ENCODE results near the gene BRICD5. TPM values are rescaled to one million over a fixed set of nuclear protein-coding genes. Genes with fewer than 3 reads are reported as not detected.
"Not testable (repeated sequence)": the region's sequence is repeated elsewhere in the genome, so short reads cannot be mapped to it uniquely, and the experiment has no call there.

The BRICD5 gene
- total RNA-seq, 1 experiment from 2014 or later: 7.5 TPM

DNA sequence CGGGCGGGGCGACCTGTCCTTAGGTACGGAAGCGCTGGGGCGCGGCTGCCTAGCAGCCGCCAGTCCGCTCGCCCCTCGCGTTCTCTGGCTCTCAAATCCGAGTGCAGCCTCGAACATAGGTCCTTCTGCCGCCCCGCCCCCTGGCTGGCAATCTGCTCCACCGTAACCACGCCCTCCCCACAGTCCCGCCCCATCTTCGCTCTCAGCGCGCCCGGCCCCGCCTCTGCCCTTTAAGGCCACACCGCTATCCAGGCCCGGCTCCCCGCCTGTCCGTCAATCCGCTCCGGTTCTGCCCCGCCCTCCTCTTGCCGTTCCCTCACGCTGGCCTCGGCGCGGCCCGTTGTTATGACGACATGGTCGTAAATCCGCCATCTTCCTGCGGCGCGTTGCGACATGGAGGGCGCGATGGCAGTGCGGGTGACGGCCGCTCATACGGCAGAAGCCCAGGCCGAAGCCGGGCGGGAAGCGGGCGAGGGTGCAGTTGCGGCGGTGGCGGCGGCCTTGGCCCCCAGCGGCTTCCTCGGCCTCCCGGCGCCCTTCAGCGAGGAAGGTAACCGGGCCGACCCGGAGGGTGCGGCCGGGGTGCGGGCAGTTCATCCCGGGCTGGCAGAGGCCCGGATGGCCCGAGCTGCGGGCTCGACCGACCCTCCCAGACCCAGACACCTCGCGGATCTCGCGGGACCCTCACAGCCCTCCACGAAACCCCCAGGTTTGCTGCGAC is 12.7 kb upstream of the BRICD5 start, which contains the start of gene E4F1:
TSS of gene E4F1 (plus strand) at position 371 of the 721 bp plus-strand sequence. CDS start at position 394, 23 bp downstream.
- peak; percentile 98 for DNase-seq (ENCODE audit: low spot score)

GRCh38 chr16:2216330-2216729 is 5.7 kb upstream of the BRICD5 start:
- no peak for DNase-seq (ENCODE audit: low spot score)

- no peak for DNase-seq (ENCODE audit: low spot score)
These were observed 4.0 kb upstream of the BRICD5 start, which contains the start of gene PGP for GRCh38 chr16:2214719-2214968. Gene PGP (minus strand): TSS chr16:2214840. CDS start chr16:2214777, 63 bp downstream.

DNA sequence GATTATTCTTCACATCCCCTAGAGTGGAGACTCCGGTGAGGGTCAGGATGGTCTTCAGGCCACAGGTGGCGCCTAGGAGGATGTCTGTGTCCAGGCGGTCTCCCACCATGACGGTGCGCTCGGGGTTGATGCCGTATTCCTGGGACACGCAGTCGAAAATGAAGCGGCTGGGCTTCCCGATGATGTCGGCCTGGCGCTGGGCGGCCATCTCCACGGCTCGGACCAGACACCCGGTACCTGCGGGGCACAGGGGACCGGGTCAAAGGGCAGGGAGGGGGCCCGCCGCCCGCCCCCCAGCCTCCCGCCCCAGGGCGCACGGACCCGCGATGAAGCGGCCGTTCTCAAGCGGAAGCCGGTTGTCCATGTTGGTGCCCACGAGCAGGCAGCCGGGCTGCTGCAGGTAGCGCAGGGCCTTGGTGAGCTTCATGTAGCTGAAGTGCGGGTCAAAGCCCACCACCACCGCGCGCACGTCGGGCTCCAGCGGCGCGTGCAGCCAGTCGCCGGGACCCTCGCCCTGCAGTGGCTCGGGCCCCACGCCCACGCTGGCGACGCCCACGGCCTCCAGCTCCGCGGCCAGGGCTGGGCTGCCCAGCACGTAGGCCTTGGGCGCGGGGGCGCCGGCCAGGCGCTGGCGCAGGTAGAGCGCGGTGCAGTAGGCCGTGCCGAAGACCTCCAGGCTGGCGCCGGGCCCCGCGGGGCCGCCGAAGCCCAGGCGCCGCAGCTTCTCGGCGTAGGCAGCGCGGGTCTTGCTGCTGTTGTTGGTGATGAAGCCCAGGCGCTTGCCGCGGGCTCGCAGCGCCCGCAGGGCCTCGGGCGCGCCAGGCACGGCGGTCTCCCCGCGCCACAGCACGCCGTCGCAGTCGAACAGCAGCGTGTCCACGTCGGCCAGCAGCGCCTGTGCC is 3.4 kb upstream of the BRICD5 start:
- no peak for DNase-seq (ENCODE audit: low spot score)

DNA sequence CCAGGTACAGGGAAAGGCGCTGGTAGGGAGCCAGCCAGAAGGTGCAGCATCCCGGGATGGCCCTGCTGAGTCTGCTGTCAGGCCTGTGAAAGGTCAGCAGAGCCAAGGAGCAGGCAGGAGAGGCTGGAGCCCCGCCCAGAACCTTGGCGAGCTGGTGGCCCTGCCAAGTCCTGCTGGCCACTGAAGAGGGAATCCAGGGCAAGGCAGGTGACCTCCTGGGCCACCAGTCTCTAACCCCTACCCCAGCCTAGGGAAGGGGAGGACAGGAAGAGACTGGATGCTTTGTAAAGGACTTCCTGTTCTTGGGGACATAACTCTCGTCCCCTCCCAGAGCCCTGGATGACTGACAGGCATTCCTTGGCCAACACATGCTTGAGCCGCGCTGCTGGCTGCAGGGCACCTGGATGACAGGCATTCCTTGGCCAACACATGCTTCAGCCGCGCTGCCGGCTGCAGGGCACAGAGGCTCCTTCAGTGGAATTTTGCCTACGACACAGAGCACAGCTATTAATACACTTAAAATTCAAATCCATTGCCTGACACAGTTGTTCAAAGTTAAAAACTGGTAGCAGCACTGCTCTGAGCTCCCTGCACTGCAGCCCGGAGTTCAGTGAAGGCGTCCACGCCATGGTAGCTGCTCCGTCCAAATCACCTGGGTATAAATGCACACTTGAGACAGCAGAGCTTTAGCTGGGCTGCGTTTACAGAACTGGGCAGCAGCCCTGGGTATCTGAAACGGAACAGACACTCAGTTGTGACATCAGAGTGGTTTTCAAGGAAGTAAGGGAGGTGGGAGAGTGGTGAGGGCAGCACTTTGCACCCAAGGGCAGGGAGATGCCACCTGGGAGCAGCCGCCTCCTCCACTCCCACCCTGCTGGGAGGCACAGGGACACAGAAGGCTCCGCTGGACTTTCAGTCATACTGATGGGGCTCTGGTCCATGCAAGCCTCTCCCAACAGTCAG is 2.0 kb upstream of the BRICD5 start:
- no peak for DNase-seq (ENCODE audit: low spot score)

- DNase-seq (ENCODE audit: low spot score): no peak
These were observed 1.3 kb upstream of the BRICD5 start for GRCh38 chr16:2211923-2212347.

DNA sequence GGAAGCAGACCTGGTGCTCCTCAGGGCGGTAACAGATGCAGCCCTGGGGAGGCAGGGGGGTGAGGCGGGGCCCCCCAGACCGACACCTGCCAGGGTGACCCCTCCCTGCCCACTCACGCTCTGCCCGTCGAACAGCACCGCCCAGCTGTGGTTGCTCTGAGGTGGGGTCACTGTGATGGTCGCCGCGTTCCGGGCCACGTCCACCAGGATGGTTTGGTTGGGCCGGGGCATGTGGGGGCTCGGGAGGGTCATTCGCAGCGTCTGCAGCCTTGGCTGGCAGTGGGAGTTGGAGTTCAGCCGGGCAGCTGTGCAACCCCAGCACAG is 692 bp downstream of the BRICD5 start:
- DNase-seq (ENCODE audit: low spot score): no peak

GRCh38 chr16:2209258-2210008 is 1.2 kb downstream of the BRICD5 start:
- no peak for DNase-seq (ENCODE audit: low spot score)

- no peak for DNase-seq (ENCODE audit: low spot score)
These were observed 1.9 kb downstream of the BRICD5 start for GRCh38 chr16:2208772-2209171.

DNA sequence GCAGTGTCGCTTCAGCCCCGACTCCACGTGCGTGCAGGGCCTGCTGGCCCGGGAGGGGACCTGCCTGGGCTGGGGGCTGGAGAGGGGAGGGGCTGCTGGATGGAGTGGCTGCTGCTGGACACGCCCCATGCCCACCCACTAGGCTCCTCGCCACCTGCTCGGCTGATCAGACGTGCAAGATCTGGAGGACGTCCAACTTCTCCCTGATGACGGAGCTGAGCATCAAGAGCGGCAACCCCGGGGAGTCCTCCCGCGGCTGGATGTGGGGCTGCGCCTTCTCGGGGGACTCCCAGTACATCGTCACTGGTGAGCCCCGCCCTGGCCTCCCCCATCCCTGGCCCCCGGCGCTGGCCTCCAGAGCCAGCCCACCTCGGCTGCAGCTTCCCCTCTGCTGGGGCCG is 2.4 kb downstream of the BRICD5 start:
- DNase-seq (ENCODE audit: low spot score): no peak

DNA sequence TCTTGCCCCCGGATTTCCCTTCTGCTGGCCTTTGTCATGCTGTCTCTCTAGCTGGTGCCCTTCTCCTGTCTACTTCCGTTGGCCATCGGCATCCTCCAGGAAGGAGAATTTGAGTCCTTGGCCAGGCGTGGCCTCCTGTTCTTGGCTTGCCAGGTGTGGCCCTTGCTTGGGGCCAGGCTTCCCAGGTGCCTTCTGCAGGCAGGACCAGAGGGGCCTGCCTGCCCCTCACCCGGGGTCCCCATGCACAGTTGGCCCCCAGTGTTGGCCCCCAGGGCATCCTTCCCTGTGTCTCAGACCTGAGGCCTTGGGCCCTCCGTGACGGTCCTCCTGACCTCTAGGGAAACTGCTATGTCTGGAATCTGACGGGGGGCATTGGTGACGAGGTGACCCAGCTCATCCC is 2.8 kb downstream of the BRICD5 start:
- no peak for DNase-seq (ENCODE audit: low spot score)

DNA sequence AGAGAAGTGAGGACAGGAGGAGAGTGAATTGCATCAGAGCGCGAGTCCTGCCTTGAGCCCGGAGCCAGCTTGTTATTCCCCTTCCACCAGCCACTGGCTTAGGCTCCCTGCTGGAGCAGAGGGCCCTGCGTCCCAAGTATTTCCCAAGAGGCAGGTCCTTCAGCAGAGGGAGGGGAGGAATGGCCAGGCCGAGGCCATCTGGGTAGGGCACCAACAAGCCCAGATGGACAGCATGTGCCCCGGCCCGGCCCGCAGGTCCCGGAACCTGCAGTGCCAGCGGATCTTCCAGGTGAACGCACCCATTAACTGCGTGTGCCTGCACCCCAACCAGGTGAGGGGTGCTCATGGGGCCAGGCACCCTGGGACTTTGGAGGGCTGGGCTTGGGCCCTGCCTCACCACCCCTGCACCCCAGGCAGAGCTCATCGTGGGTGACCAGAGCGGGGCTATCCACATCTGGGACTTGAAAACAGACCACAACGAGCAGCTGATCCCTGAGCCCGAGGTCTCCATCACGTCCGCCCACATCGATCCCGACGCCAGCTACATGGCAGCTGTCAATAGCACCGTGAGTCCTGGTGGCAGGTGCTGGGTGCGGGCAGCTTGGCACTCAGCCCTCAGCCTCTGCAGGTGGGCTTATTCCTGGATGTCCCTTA is 3.8 kb downstream of the BRICD5 start:
- no peak for DNase-seq (ENCODE audit: low spot score)

GRCh38 chr16:2206420-2206779 is 4.3 kb downstream of the BRICD5 start:
- DNase-seq (ENCODE audit: low spot score): no peak

GRCh38 chr16:2205967-2206313 is 4.7 kb downstream of the BRICD5 start:
- DNase-seq (ENCODE audit: low spot score): no peak

DNA sequence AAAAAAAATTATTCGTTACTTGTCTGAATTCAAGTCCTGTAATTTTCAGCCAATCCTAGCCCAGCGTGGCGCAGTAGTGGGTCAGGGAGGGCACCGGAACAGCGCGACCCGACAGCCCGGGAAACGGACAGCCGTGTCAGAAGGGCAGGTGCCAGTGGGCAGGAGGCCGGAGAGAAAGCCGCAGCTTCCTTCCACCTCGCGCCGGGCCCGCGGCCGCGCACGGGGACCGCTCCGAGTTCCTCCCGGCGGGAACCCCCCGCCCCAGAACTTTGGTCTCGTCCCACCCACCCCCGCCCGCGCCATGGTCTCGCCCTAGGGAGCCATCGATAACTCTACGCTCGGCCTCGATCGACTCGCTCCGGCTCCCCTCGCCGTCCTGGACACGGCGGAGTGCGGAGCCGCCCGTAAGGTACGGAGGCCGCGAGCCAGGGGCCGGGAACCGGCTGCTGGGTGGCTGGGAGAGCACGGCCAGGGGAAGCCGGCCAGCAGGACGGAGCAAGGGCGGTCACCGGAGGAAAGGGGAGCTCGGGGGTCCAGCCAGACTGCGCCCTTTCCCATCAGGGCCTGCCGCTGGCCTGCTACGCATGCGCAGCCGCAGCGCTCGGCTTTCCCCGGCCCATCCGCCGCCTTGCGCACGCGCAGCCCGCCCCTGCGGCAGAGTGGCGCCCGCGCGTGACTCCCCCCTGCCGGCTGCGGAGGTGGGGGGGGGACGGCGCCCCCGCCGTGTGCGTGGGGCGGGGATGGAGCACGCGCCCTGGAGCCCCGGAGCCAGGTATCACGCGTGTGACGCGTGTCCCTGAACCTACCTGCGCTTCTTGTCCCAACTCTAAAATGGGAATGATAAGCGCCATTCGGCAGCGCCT is 5.3 kb downstream of the BRICD5 start, which contains the start of gene MLST8:
TSS of gene MLST8 (plus strand) at position 351 of the 863 bp plus-strand sequence. CDS start 632 bp downstream, outside the sequence.
- peak; percentile 75 for DNase-seq (ENCODE audit: low spot score)

DNA sequence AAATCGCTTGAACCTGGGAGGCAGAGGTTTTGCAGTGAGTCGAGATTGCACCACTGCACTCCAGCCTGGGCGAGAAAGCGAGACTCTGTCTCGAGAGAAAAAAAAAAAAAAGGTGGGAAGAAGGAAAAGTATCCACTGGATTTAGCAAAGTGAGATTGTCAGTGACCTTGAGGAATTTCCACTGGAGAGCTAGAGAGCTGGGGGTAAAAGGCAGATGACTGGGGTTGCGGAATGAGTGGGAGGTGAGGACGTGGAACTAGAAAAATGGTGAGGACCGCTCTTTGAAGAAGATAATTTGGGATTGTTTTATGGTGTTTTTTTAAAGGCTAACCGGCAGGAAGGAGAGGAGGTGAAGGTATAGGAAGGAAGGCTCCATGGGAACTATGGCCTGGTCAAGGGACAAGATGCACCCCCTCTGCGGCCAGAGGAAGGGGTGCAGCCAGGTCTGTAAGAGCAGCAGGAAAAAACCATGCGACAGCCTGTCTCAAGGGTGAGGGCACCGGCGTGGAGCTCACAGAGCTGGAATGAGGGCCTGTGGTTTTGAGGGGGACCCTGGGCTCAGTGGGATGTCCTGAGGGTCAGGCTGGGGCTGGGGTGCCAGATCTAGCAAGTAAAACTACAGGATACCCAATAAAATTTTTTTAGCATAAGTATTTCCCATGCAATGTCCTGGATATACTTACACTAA is 6.1 kb downstream of the BRICD5 start:
- no peak for DNase-seq (ENCODE audit: low spot score)

DNA sequence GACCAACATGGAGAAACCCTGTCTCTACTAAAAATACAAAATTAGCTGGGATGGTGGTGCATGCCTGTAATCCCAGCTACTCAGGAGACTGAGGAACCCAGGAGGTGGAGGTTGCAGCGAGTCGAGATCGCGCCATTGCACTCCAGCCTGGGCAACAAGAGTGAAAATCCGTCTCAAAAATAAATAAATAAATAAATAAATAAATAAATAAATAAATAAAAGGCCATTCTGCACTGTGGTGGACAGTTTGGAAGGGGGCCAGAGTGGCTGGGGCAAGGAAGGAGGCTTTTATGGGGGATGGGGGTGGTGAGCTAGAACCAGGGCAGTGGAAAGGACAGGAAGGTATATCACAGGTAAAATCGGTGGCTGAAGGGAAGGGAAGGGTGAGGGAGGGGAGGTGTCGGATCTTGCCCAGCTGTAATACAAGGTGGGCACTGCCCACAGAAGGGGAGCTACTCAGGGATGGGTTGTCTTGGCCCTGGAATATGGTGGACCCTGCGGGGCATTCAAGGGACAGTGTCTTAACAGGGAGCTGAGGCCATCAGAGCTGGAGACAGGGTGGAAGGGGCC is 7.5 kb downstream of the BRICD5 start:
- not testable (repeated sequence) for DNase-seq (ENCODE audit: low spot score)

DNA sequence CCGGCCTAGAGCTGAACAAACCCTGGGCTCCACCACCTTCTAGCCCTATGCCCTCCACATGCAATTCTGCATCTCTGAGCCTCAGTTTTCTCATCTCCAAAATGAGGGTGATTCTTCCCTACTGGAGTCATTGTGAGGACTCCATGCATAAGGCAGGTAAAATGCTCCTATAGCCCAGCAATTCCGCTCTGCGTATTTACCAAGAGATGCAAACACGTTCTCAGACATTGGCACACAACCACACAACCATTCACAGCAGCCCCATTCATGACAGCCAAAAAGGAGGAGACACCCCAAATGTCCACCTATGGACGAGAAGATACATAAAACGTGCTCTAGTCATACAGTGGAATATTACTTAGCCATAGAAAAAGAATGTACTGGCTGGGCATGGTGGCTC is 10.3 kb downstream of the BRICD5 start:
- no peak for DNase-seq (ENCODE audit: low spot score)

GRCh38 chr16:2199621-2200139 is 11.0 kb downstream of the BRICD5 start:
- DNase-seq (ENCODE audit: low spot score): no peak

All from A172 (cell line).